HUDEP-2 (cell line): ENCODE measurements around the gene IRAK3.
"Not testable (repeated sequence)": the region's sequence is repeated elsewhere in the genome, so short reads cannot be mapped to it uniquely, and the experiment has no call there.

ENCODE experiments used
- DNase-seq, 76 experiments: peaks; one replicate each; lab custom pipeline; 2025; ENCODE audit not compliant: unreplicated experiment in 76 of 76; lab: John Stamatoyannopoulos, UW

Gene IRAK3

DNA sequence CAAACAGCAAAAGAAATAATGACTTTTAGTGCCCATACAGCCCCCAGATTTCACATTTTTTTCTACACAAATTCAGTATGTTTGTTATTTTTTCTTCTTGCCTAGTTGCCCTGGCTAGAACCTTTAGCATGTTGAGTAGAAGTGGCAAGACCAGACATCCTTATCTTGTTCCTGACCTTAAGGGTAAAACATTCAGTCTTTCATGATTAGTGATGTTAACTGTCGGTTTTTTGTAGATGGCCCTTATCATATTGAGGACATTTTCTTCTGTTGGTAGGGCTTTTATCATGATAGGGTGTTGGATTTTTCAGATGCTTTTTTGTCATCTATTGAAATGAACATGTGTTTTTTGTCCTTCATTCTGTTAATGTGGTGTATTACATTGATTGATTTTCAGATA lies 17.1 kb downstream of the IRAK3 start:
- DNase-seq: peak in 24 of 76 experiments; percentile 5 to 71 (median 35)

DNA sequence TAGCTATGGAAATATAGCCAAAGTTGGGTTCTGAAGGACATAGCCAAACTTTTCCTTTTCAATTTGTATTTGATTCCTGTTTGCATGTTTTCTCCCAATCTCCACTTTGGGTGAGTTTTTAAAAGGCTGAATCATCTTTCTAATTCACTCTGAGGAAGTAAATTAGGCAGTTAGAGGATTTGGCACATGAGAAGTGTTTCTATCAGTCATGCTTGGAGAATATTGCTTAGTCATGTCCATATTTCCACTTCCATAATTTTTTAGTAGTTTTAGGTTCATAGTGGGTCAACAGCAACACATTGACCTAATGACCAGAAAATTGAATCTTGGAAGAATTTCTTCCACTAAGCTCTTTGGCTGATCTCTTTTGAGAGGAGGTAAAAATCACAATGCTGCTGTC lies 21.8 kb downstream of the IRAK3 start:
- DNase-seq: peak in 8 of 76 experiments; percentile 3 to 47 (median 26)

DNA sequence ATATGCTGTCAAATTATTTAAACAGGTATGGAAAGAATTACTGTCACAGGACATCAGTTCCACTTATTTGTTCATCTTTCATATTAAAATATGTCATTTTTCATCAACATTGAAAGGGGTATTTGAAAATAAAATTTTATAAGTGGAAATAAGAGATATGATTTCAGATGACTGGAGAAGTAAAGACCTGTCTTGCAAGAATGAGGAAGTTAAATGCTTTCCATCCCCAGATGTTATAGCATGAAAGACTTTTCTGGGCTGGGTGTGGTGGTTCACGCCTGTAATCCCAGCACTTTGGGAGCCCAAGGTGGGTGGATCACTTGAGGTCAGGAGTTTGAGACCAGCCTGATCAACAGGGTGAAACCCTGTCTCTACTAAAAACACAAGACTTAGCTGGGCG lies 22.6 kb downstream of the IRAK3 start:
- not testable (repeated sequence) for DNase-seq

DNA sequence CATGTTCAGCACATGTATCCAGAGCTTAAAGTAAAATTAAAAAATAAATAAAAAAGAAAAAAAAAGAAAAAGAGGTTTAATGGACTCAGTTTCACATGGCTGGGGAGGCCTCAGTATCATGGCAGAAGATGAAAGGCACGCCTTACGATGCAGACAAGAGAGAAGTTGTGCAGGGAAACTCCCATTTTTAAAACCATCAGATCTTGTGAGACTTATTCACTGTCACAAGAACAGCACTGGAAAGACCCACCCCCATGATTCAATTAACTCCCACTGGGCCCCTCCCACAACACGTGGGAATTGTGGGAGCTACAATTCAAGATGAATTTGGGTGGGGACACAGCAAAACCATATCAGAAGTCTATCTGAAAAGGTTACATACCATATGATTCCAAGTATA lies 24.0 kb downstream of the IRAK3 start:
- not testable (repeated sequence) for DNase-seq

DNA sequence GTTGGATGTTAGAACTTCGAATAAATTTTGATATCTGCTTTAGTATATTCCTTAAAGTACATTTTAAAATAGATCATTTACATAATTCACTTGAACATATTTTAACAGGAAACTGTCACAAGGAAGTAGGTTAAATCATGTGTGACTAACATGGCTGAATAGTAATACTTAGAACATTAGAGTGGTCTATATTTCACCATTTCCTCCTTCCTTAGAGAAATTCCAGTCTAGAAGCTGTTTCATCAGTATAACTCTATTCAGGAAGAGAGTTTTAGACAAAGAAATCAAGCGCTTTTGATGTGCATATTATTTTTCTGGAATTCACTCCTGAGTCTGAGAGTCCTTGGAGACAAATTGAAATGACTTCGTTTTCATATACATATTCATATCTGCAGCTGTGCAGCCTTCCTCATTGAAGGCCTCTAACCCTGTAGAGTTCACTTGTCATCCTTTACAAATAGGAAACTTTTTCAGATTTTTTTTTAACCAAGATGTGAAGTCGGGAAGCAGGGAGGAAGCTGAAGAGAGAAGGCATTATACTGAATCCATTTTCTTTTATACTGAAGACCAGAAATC lies 28.4 kb downstream of the IRAK3 start:
- no peak for DNase-seq

DNA sequence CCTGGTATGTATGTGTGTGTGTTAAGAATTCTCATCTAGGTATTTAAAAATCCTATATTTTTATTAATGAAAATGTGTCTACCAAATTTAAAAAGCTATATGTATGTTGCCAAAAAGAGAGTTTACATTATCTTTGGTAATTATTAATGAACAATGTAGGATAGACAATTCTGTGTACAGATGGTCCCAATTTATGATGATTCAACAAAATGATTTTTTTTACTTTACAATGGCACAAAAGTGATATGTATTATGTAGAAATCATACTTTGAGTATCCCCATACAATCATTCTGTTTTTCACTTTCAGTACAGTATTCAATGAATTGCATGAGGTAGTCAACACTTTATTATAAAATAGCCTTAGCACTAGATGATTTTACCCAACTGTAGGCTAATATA lies 39.4 kb downstream of the IRAK3 start:
- DNase-seq: no peak

DNA sequence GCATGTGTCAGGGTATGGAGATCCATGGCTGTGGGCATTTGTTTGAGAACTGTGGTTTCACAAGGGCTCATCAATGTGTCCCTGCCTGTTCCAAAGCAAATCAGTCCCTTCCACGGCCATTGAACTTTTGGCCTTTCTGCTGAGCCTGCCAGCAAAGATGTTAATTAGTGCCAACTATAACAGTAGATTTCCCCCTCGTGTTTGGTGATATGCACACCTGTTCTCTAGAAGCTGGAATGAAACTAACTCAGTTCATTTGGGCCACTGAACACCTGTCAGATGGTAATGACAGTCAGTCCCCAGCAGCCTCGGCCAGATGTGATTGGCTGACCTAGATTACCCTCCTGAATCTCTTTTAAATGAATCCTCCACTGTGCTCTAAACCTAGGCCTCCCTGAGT lies 43.2 kb downstream of the IRAK3 start:
- DNase-seq: no peak

DNA sequence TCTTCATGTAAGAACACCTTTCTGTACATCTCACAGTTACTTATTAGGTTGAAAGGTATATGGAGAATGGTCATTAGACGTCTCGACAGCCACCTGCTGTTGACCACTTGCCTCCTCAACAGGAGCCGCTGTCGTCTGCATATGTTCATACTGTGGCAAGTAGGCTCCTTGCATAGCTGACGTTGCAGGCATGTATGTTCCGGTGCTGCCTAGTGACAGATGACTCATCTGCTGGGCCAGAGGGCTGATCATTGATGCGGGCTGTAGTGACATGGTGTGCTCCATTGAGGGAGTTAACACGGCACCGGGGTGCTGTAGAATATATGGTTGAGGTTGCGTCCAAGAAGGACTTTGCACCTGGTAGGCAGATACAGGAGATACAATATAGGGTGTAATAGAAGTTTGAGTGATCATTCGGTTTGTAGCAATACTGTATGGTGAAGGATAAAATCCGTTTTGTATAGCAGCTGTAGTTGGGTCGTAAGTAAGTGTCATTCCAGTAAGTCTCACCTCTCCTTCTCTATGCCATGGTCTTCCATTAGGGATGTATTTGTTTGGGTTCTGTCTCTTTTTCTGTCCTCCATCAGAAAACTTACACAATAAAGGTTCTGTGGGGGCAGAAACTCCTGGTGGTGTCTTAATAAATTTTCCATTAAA lies 45.2 kb downstream of the IRAK3 start:
- peak in 48 of 76 experiments; percentile 0 to 72 (median 23) for DNase-seq

DNA sequence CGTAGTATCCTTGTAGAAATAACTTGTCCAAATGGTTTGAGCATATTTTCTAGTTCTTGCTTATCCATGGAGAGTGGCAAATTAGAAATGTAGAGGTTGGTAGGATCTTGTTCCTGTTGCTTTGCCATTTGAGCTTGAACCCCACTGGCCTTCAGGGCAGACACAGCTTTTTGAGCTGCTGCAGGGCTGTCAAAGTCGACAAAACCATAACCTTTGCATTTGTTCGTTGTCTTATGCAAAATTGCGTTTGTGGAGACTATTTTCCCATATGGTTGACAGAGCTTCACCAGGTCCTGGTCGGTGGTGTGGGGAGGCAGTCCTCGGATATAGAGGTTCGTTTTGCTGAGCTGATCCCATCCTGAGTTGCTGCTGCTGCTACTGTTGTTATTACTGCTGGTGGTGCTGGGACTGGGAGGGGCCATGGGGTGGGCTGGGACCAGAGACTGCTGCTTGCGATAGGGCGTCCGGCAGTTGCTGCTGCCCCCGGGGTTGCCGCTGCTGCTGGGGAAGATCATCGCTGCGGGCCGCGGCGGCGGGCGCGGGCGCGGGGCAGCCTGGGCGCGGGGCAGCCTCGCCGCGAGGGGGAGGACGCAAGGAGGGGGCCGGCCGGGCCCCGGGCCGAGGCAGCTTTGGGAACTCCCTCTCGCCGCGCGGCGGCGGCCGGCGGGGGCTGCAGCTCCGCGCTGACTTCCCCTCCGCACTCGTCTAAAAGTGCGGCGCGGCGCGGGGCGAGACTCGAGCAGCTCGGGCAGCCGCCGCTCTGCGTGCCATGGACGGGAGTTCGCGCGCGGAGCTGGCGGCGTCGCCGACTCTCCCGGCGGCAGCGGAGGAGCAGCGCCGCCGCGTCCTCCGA lies 46.0 kb downstream of the IRAK3 start:
- peak in 72 of 76 experiments; percentile 8 to 79 (median 60) for DNase-seq

DNA sequence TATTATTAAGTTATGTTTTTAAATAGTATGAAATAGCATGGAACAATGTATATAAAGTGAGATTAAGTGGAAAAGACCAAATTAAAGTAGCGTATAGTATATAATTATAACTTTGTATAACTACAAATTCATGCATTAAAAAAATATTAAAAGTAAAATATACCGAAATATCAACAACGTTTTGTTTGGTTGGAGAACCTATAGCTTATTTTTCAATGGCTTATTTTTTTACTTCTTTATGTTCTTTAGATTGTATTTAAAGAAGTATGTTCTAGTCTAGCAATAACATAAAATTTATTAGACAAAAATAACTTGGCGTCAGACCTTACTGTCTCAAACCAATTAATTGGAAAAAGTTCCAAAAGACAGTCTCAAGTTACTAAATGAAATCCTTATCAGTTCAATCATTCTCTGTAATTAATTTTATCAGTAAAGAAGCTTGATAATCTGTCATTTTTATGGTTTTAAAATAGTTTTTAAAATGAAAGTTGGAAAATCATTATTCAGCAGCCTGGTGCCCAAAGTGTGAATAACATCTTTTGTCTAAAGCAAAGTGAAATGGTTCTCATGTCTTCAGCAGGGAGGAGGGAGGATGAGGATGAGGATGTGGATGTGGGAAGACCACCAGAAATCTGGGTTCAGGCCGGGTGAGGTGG lies 46.7 kb downstream of the IRAK3 start:
- DNase-seq: peak in 7 of 76 experiments; percentile 4 to 35 (median 16)

DNA sequence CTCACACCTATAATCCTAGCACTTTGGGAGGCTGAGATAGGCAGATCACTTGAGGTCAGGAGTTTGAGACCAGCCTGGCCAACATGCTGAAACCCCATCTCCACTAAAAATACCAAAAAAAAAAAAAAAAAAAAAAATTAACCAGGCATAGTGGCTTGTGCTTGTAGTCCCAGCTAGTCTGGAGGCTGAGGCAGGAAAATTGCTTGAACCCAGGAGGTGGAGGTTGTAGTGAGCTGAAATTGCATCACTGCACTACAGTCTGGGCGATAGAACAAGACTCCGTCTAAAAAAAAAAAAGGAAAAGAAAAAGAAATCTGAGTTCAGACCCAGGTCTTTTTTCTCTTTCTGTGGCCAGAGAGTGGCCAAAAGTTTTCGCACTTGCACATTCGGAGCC lies 47.3 kb downstream of the IRAK3 start:
- not testable (repeated sequence) for DNase-seq

DNA sequence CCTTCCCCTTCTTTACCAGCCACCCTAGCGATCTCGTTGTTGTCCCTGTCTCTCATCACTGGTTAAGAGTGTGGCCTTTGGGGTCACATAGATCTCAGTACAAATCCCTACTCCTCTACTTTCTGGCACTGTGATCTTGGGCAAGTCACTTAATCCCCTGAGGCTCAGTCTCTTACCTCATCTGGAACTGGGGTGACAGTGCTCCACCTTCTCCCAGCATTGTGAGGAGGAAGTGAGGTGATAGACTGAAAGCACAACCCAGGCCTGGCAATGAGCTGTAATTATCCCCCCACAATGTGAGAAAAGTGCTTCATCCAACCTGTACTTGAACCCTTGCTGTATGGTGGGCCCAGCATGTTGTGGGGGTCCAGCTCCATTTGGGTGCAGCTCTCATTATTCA lies 48.0 kb downstream of the IRAK3 start:
- DNase-seq: no peak

DNA sequence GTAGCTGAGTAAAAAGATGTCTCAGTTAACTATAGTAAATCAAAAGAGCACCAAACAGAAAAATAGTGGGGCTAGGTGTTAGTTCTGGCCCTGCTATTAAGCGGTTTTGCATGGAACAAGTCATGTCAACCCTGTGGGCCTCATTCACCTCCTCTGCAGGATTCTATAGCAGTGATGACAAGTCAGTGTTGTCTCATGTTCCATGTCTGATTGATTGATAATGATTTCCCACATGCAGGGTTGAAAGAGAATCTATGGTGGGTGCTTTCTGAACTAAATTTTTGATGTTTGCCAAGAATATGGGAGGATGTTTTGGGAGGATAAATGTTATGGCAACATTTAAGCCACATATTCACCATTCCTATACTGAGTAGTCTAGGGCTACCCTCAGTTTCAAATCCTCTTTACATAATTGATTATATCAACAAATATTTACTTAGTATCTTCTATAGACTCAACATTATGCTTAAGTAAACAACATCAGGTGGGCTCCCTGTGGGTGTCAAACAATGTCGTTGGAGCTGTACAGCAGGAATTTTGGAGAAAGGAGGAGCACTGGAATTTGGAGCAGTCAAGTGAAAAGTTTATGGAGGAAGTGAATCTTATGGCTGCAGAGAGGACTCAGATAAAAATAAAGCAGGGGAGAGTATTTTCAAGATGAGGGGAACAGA lies 48.6 kb downstream of the IRAK3 start:
- no peak for DNase-seq

DNA sequence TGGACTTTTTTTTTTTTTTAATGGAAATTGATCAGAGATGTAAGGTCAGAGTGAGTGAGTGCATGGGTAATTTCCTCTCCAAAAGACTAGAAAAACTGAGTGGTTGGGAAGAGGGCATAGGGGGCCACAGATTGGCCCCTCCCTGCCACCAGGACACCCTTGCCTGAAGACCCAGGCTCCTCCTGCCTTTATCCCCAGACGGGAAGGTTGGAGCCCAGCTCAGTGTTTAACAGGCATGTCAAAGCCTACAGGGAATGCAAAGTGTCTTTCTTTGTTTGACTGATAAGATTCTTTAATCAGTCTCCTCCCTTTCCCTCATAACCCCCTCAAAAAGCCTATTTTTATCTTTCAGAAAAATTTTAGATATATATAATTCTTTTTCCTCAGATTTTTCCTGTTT lies 50.3 kb downstream of the IRAK3 start:
- no peak for DNase-seq

DNA sequence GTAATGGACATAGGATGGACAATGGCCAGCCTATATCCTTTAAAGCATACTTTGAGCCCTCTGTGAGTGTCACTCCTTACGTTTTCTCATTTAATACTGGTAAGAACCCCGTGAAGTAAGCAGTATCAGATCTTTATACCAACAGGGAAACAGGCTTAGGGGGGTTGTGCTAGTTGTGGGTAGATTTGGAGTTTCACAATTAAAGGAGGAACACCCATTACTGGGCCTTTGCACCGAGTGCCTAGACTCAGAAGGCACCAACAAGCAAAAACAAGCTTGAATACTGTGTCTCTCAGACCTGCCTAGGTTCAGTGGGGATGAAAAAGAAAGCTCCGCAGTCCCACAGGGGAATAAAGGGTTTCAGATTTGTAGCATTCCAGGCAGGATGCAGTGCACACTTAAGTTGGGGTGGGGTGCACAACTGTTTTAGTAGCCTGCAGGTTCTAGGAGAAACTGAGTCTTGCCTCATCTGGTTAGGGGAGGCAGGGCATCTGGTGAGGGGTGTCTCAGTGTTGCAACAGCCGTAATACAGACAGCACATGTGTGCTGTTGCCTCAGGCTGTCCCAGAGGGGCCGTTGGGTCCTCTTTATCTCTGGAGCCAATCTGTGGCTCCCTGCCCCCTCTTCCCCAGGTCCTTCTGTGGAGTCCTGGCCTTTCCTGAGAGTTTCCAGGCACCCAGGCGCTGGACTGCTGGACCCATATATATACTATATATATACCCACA lies 51.2 kb downstream of the IRAK3 start:
- no peak for DNase-seq

DNA sequence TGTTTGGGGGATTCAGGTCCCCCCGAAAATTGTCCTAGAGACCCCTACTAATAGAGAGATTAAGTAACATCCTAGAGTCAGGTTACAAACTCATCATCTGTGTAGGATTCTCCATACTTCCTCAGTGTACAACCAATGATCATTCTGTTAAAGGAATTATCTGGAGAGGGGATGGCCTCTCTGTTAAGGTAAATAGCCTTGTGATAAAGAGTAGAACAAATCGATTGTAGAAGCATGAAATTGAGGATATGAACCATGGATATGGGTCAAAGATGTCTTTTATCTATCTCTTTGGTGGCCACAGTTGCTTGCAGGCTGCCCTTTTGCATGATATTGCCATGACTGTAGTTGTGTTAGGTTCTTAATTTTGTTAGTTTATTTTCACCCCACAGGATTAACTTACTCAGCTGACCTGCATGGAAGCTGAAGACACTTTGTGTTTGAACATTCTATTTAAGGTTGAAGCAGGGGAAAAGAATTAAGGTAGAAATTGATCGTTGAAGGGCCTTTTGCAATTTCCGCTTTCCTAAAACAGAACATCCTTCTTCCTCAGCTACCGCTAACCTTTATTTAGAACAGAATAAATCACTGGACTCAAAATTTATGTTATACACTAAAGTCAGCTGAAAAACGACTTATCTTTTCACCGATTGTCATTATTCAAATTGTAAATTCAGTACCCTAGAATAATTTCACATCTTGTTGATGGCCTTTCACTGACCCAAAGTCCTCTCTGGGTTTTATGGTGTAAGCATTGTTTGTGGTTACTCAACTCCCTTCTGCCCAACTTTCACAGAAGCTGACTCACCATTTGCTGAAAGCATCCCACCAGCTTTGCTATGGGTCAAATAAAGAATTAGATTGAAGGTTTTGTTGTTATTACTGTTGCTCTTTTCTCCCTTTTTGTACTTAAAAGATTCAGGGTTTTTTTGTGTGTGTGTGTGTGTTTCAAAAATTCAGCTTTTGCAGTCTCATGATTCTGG lies 52.3 kb downstream of the IRAK3 start:
- no peak for DNase-seq

DNA sequence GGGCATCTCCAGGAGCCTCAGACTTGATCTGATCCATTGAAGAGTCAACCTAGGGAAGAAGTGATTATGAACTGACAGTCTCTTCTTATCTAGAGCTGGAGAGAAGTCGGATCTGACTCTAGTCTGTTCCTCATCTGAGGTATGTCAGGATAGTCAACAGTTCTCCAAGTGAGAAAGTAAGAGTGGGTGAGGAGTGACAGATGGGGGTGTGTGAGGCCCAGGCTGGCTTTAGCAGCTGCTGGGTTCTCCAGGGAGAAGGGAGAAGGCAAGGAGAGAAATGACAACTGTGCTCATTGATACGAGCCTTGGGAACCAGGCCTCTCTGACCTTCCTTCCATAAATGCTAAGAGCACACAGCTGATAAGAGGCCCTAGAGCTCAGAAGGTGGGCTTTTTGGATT lies 53.3 kb downstream of the IRAK3 start:
- DNase-seq: no peak

DNA sequence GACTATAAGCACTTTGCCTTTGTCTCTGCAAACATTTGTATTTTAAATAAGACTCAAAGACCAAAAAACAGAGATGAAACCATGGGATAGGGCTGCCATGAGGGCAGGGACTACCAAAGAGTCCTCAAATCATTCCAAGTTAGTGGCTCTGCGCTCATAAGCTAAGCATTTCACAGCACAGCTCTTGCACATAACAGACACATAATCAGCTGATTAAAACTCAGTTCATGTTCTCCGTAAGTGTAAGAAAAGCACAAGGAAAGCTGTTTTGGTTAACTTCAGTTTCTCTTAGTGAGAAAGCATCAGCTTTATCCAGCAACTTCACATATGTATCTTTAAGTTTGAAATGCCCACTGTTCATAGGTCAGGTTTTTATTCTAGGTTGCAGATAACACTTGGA lies 54.9 kb downstream of the IRAK3 start:
- no peak for DNase-seq

DNA sequence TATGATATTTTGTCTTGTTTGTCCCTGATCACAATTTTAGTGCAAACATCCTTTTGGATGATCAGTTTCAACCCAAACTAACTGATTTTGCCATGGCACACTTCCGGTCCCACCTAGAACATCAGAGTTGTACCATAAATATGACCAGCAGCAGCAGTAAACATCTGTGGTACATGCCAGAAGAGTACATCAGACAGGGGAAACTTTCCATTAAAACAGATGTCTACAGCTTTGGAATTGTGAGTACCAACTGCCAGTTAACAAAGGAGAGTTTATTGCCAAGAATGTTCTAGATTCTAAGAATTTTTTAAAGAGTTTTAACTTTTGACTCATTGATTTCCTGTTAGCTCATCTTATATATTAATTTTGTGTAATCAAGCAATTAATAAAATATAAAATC lies 55.4 kb downstream of the IRAK3 start:
- no peak for DNase-seq
